Lung (tissue), 12 donors: ENCODE results near the gene SPG7. TPM values are rescaled to one million over a fixed set of nuclear protein-coding genes. Genes with fewer than 3 reads are reported as not detected.

Source experiments
- ATAC-seq: fragments of 200-7000 bp; cut with Tn5 transposase; one replicate; pipeline ENCODE4 v1.9.1; 2020; ENCODE audit warnings: moderate number of reproducible peaks; ENCODE audit not compliant: insufficient read depth, low FRiP score
- DNase-seq, 3 donors: peaks; one replicate each; pipeline ENCODE4 v3.0.0-alpha.2; 2013 to 2017
- H3K27ac ChIP-seq, 2 donors: one replicate each; pipeline ENCODE4 v1.5.1; 2013; ENCODE audit warnings: mild to moderate bottlenecking in 2 of 2, moderate library complexity in 2 of 2, control low read depth in 1 of 2, inconsistent platforms in 1 of 2, low read depth in 1 of 2, low read length in 1 of 2
- H3K27me3 ChIP-seq, 3 donors: one replicate each; pipeline ENCODE4 v1.5.1; 2013; ENCODE audit warnings: low read length in 2 of 3; ENCODE audit not compliant: control insufficient read depth in 3 of 3, insufficient read depth in 3 of 3
- H3K36me3 ChIP-seq, 4 donors: one replicate each; pipeline ENCODE4 v1.5.1; 2013; ENCODE audit warnings: low read length in 4 of 4, mild to moderate bottlenecking in 1 of 4, moderate library complexity in 1 of 4; ENCODE audit not compliant: control insufficient read depth in 4 of 4, insufficient read depth in 4 of 4
- H3K4me1 ChIP-seq, 5 donors: one replicate each; pipeline ENCODE4 v1.5.1; 2013; ENCODE audit warnings: low read length in 5 of 5, mild to moderate bottlenecking in 2 of 5, moderate library complexity in 1 of 5; ENCODE audit not compliant: control insufficient read depth in 5 of 5, insufficient read depth in 5 of 5
- H3K4me3 ChIP-seq: one replicate; pipeline ENCODE4 v1.5.1; 2013; ENCODE audit warnings: mild to moderate bottlenecking, control low read depth, moderate library complexity
- H3K9ac ChIP-seq, 2 donors: one replicate each; pipeline ENCODE4 v1.5.1; 2013; ENCODE audit warnings: low read length in 2 of 2, control low read depth in 1 of 2; ENCODE audit not compliant: insufficient read depth in 1 of 2
- H3K9me3 ChIP-seq, 4 donors: one replicate each; pipeline ENCODE4 v1.5.1; 2013; ENCODE audit warnings: low read length in 3 of 4, mild to moderate bottlenecking in 1 of 4, moderate library complexity in 1 of 4; ENCODE audit not compliant: control insufficient read depth in 4 of 4, insufficient read depth in 3 of 4
- CTCF ChIP-seq: IDR thresholded peaks from 2 replicates; pipeline ENCODE4 v1.5.1; 2012; ENCODE audit warnings: mild to moderate bottlenecking; ENCODE audit errors: control extremely low read depth, extremely low read depth
- WGBS, 2 donors: extraction: QIAGEN DNeasy Blood & Tissue Kit; methylation state at CpG; one replicate each; pipeline ENCODE4 v1.1.7; 2013; 5-methylcytosine and 5-hydroxymethylcytosine counted together
- polyA plus RNA-seq, 2 donors: library from polyadenylated mRNA; stranded (reverse); fragments of 200-250 nt; gene quantifications; one replicate each; pipeline ENCODE4 v1.2.1, GENCODE V29; 2013
- total RNA-seq, 2 donors: library from RNA; depleted of rRNA in 1 of 2; stranded (reverse); fragments of >200 nt in 1 of 2; gene quantifications; one replicate each; pipeline ENCODE4 v1.2.1, GENCODE V29; 2014 to 2021
- donor health status: control.
- donor health status: control.
- donor health status: Bipolar disorder and iron deficiency.
- donor health status: healthy.
- donor health status: DM: yes; HTN: yes; CAD: no.

The SPG7 gene
- total and polyA plus RNA-seq, 4 donors: 59.0 to 114 (median 95.4) TPM

- ATAC-seq: no peak
- Histone ChIP-seq H3K4me3 (peak overlapping the region; percentile 96), H3K9me3 (no peaks in the 10 kb centered on the region), H3K27ac (peak overlapping the region; percentile 81 to 91), H3K27me3 (no peaks in the 10 kb centered on the region), H3K36me3 (peaks cover 18 to 45% (median 35%) of the 10 kb centered on the region in 4 donors), H3K4me1 (peaks cover 3 to 40% (median 14%) of the 10 kb centered on the region in 5 donors), H3K9ac (peak overlapping the region; percentile 65 to 87)
- TF ChIP-seq CTCF: no peak
- WGBS, 2 donors: 6 to 7% methylated on average over 58 of the region's 58 CpGs
- no peak for DNase-seq
Measured at GRCh38 chr16:89561142-89561883, 53.1 kb downstream of the SPG7 start.

DNA sequence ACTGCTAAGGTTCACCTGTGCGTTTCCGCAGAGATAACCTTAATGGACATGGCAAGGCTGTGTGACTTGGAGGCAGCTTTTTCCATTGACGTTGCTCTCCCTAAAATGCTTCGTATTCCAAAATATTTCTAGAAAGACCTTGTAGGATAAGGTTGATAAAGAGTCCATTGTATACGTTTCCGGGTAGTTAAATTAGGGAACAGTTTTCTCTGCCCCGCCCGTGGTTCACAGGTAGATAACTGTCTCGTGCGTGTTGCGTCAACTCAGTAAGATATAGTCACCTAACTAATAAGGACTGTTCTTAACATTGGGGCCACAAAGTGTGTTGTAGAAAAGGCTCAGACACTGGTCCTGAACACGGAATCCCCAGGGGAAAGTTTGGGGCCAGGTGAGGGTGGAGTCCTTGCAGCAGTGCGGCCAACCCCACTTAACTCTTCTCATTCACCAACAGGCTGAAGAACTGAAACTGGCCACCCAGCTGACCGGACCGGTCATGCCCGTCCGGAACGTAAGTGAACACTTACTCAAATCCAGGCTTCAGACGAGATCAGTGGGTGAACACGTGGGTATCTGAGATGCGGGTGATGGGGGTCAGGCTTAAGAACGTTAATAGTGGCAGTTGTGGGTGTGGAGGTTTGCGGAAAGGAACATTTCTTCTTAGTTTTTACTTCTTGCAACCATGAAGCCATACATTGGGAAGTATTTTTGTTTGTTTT, 53.8 kb downstream of the SPG7 start:
- ATAC-seq (no peak), DNase-seq (no peak)
- Histone ChIP-seq H3K27ac (peak overlapping the region in 1 of 2 donors; percentile 34), H3K9me3 (no peaks in the 10 kb centered on the region), H3K9ac (peak overlapping the region; percentile 65 to 87), H3K36me3 (peaks cover 18 to 40% (median 32%) of the 10 kb centered on the region in 4 donors), H3K27me3 (no peaks in the 10 kb centered on the region), H3K4me1 (peaks cover 3 to 40% (median 14%) of the 10 kb centered on the region in 5 donors), H3K4me3 (peak overlapping the region; percentile 96)
- no peak for TF ChIP-seq CTCF
- WGBS, 2 donors: 62 to 67% methylated on average over 23 of the region's 23 CpGs

GRCh38 chr16:89562939-89563338, 54.7 kb downstream of the SPG7 start:
- DNase-seq: no peak
- Histone ChIP-seq H3K4me3 (no peak overlapping the region), H3K27ac (no peak overlapping the region), H3K9ac (no peak overlapping the region), H3K4me1 (peaks cover 3 to 36% (median 14%) of the 10 kb centered on the region in 5 donors), H3K9me3 (no peaks in the 10 kb centered on the region), H3K27me3 (peaks cover 0 to 2% (median 0%) of the 10 kb centered on the region in 3 donors), H3K36me3 (peaks cover 18 to 38% (median 32%) of the 10 kb centered on the region in 4 donors)
- no peak for TF ChIP-seq CTCF
- 83 to 88% methylated on average over 10 to 12 of the region's 12 CpGs for WGBS, 2 donors
- no peak for ATAC-seq
